Sigmoid colon (tissue), 4 donors: ENCODE measurements around the gene NES.

ENCODE experiments used
- CTCF ChIP-seq, 4 experiments: fragments of 450-650 bp in 3 of 4; fragments of 200-600 bp in 1 of 4; IDR thresholded peaks; one replicate each; pipeline ENCODE4 v1.5.1; 2016 to 2019; ENCODE audit warnings: antibody characterized with exemption in 4 of 4, mild to moderate bottlenecking in 3 of 4, moderate library complexity in 2 of 4
- EP300 ChIP-seq, 4 donors: sonication (generic); formaldehyde crosslinking; IDR thresholded peaks; one replicate each; pipeline ENCODE4 v1.6.1; 2017; ENCODE audit warnings: antibody characterized with exemption in 4 of 4
- POLR2A ChIP-seq, 2 donors: fragments of 450-650 bp; IDR thresholded peaks; one replicate each; pipeline ENCODE4 v1.6.1; 2016; ENCODE audit warnings: antibody characterized with exemption in 2 of 2, mild to moderate bottlenecking in 2 of 2, moderate library complexity in 2 of 2
- POLR2AphosphoS5 ChIP-seq, 4 donors: sonication (generic); formaldehyde crosslinking; IDR thresholded peaks; one replicate each; pipeline ENCODE4 v1.6.1; 2017; ENCODE audit warnings: antibody characterized with exemption in 4 of 4

- TF ChIP-seq CTCF (IDR thresholded peaks at IDR 0.05): peak; percentile 88 to 94 (median 92)
- TF ChIP-seq EP300 (IDR thresholded peaks at IDR 0.05): no peak
- TF ChIP-seq POLR2A (IDR thresholded peaks at IDR 0.05): no peak
- peak in 1 of 4 donors; percentile 24 for TF ChIP-seq POLR2AphosphoS5 (IDR thresholded peaks at IDR 0.05)
Measured at GRCh38 chr1:156725683-156726280, 48.6 kb upstream of the NES start.
